GM21825 (cell line): ENCODE measurements around the gene CCDC90B.
"Not testable (repeated sequence)": the region's sequence is repeated elsewhere in the genome, so short reads cannot be mapped to it uniquely, and the experiment has no call there.

Experiments
- ATAC-seq: cut with Tn5 transposase; IDR thresholded peaks from one replicate; pipeline ENCODE4 v1.9.1; 2021; ENCODE audit warnings: mild to moderate bottlenecking, moderate library complexity; ENCODE audit not compliant: unreplicated experiment

Gene CCDC90B, protein sequence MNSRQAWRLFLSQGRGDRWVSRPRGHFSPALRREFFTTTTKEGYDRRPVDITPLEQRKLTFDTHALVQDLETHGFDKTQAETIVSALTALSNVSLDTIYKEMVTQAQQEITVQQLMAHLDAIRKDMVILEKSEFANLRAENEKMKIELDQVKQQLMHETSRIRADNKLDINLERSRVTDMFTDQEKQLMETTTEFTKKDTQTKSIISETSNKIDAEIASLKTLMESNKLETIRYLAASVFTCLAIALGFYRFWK

GRCh38 chr11:83285771-83286528, at the start of gene CCDC90B:
TSS of gene CCDC90B (minus strand) at chr11:83286367. CDS start at chr11:83285972, 395 bp downstream.
- peak; percentile 89 for ATAC-seq

- ATAC-seq = no peak
Measured at GRCh38 chr11:83335446-83336070, 49.4 kb upstream of the CCDC90B start.

DNA sequence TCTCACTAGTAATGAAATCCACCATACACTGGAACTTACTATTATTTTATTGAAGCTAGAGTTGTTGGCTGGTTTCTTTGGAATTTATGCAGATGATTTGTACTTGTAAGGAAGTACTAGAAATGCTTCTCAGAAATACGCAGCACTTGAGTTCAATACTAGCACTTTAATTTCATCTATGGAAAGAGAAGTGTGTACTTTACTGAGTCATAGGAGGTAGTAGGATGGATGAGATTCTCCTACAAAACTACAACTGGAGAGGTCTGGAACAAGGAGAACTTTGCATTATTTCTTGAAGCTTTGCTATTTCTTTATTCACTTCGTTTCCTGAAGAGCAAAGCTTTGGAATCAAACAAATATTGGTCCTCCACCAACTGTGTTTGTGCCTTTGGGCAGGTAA, 44.1 kb upstream of the CCDC90B start:
- no peak for ATAC-seq

DNA sequence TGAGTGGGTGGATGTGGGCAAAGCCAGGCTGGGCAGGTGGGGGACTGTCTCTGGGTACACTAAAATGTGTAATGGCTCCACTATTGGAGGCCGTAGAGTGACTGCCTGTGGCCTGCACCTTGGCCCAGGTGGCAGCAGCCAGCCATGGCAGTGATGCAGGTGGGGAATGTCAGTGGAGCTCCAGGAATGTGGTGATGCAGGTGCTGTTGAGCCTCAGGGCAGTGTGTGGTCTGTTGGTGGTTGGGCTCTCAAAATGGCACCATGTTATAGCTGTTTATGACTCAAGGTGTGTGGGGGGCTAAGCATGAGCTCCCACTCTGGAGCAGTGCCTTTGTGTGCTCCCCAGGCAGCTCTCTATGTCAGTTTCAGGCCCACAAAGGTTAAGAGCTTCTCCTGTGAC, 40.2 kb upstream of the CCDC90B start:
- no peak for ATAC-seq

DNA sequence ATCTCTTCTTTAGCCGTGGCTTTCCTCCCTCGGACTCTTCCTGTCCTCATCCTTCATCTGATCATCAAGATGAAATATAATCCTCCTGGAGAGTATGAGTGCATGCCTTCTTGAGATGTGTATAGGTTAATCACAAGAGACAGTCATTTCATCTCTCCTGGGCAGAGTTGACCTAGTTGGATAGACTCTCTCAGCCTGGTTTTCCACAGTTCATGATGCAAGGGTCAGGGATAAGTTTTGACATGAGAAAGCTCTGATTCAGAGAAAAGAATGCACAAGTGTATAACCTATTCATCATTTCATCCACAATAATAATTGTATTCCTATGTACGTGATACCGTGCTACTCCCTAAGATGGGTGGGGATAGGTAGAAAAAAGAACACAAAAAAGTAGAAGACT, 33.2 kb upstream of the CCDC90B start:
- no peak for ATAC-seq

- ATAC-seq = no peak
Measured at GRCh38 chr11:83318931-83319330, 32.8 kb upstream of the CCDC90B start.

DNA sequence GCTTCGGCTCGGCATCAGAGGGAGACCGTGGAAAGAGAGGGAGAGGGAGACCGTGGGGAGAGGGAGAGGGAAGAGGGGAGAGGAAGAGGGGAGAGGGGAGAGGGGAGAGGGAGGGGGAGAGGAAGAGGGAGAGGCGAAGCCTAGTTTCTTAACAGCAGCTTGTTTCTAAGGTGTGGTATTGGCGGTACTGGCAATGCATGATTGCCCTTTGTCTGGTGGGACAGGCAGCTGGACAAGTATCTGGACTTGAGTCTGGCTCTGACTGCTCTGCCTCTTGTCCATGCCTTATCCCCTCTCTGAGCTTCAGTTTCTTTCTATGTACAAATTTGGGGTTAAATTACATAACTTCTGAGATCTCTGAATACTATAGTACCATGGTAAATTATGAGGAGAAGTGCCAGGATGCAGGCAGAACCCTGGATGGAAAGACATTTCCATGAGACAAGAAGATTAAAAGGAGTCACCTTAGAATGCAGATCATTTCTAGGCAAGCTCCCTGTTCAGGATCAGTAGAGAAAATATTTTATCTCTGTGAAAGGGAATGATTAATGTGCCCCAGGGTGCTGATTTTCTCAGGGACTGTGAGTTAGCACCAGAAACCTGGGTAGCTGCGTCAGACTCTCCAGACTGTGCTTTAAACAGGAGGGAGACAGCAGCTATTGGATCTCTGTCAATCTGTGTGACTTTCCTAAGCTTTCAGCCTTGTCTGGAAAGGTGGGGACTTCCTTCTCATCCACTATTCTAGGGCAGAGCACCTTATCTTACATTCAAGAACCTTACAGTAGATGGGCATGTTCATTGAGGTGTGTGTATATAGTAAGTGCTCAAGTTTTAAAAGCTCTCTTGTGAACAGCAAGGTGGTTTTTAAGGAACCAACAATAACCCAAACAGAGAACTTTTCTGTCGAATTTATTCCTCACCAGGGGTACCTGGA, 31.9 kb upstream of the CCDC90B start:
- ATAC-seq = no peak

DNA sequence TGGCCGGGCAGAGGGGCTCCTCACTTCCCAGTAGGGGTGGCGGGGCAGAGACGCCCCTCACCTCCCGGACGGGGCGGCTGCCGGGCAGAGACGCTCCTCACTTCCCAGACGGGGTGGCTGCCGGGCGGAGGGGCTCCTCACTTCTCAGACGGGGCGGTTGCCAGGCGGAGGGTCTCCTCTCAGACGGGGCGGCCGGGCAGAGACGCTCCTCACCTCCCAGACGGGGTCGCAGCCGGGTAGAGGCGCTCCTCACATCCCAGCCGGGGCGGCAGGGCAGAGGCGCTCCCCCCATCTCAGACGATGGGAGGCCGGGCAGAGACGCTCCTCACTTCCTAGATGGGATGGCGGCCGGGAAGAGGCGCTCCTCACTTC, 30.7 kb upstream of the CCDC90B start:
- ATAC-seq = not testable (repeated sequence)

DNA sequence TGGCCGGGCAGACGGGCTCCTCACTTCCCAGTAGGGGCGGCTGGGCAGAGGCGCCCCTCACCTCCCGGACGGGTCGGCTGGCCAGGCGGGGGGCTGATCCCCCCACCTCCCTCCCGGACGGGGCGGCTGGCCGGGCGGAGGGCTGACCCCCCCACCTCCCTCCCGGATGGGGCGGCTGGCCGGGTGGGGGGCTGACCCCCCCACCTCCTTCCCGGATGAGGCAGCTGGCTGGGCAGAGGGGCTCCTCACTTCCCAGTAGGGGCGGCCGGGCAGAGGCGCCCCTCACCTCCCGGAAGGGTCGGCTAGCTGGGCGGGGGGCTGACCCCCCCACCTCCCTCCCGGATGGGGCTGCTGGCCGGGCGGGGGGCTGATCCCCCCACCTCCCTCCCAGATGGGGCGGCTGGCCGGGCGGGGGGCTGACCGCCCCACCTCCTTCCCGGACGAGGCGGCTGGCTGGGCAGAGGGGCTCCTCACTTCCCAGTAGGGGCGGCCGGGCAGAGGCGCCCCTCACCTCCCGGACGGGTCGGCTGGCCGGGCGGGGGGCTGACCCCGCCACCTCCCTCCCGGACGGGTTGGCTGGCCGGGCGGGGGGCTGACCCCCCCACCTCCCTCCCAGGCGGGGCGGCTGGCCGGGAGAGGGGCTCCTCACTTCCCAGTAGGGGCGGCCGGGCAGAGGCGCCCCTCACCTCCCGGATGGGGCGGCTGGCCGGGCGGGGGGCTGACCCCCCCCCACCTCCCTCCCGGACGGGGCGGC, 30.2 kb upstream of the CCDC90B start:
- ATAC-seq = not testable (repeated sequence)

DNA sequence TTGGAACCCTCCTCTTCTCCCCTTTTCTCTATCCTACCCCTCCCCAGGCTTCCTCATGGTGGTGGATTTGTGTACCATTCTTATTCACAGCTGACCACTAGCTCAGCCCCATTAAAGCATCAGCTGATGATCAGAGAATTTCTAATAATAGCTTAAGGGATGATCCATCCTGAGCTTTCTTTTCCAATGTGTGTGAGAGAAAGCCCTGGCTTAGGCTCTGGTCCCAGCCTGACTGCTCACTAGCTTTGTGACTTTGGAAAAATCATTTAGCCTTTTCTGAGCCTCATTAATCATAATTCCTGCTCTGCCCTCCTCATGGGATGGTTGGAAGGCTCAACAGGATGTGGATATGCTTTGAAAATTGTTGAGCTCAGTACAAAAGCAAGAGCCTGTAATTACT, 26.3 kb upstream of the CCDC90B start:
- no peak for ATAC-seq

GRCh38 chr11:83311701-83312100, 25.5 kb upstream of the CCDC90B start:
- ATAC-seq = no peak

GRCh38 chr11:83310718-83311117, 24.6 kb upstream of the CCDC90B start:
- ATAC-seq = no peak

DNA sequence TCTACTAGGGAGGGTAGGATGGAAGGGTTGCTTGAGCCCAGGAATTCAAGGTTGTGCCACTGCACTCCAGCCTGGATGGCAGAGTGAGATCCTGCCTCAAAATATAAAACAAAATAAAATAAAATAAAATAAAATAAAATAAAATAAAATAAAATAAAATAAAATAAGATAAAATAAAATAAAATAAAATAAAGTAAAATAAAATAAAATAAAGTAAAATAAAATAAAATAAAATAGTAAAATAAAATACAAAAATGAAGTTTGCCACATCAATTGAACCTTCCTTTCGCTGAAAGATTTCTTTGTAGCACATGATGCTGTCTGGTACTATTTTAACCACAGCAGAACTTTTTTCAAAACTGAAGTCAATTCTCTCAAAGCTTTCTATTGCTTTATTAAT, 22.4 kb upstream of the CCDC90B start:
- ATAC-seq = not testable (repeated sequence)

DNA sequence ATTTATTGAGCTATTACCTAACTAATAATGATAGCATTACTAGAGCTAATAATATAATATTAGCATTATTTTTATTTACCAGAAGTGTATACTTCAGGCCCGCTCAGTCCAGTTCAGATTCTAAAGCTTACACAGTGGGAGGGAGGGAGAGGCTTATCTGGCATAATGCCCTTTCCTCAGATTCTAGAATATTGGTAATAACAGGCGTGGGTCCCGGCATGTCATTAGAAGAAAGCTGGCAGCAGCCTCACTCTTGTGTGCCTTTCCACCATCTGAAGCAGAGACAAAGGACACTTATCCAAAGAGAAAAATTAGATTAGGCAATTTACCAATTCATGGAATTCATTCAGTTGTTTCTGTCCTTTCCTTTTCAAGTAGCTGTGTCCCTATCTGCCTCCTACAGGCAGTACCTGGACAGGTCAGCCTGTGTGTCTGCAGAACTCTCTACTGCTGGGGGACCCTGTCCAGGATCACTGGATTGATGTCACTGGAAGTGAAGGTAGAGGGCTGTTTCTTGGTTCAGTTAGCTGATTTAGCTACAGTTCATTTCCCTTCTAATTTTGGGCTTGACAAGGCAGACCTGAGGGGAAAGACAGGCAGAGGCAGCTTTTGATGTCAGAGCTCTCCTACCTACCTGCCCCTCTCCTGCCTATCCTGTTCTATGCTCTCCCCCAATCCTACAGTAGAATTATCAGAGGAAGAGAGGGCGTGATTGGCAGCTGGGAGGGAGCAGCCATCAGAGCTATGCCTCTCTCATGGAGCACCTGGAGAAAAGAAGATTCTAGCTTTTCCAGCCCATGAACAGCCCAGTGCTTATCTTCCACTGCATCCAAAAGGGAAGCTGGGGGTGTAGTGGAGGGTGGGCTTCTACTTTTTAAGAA, 20.3 kb upstream of the CCDC90B start:
- ATAC-seq = no peak

- no peak for ATAC-seq
Measured at GRCh38 chr11:83303316-83303715, 17.1 kb upstream of the CCDC90B start.

DNA sequence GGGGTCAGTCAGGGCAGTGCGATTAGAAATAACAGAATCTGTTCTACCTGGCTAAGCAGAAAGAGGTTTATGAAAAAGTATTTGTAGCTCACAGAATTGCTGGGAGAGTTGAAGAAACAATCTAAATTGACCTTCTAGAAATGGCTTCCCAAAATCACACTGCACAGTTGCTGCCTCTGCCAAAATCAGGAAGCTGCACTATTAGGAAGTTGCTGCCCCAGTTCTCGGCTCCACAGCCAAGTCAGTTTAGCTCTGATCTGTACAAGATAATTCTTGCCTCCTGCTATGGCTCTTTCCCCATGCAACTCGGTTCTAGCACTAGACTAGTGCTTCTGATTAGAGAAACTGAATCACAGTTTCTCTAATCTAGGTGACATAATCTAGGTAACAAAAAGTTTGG, 16.0 kb upstream of the CCDC90B start:
- no peak for ATAC-seq

DNA sequence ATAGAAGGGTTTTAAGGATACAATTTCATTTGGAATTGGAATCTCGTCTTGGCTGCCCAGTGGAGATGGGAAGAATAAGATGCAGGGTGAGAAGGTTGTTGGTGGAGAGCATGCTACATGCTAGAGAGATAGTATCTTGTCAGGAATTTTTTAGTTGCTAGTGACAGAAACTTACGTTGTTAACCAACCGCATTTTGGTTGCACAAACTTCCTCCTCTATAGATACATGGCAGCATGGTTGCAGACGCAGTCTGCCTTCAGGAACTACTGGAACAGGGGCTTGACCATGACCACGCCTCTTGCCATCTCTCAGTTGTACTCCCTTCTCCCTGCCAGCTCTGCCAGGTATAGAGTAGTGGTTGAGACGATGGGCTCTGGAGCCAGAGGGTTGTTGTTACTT, 13.5 kb upstream of the CCDC90B start:
- no peak for ATAC-seq

GRCh38 chr11:83294208-83294607, 8.0 kb upstream of the CCDC90B start:
- ATAC-seq = no peak

- no peak for ATAC-seq
Measured at GRCh38 chr11:83293457-83293774, 7.2 kb upstream of the CCDC90B start.
